ENCODE data around the gene VCL.

Gene VCL

GRCh38 chr10:74079936-74080590 is 82.1 kb downstream of the VCL start:
- no peak for DNase-seq

GRCh38 chr10:74081192-74081803 is 83.4 kb downstream of the VCL start:
- no peak for DNase-seq

GRCh38 chr10:74081941-74082718 is 84.2 kb downstream of the VCL start:
- DNase-seq = no peak

GRCh38 chr10:74083304-74083703 is 85.4 kb downstream of the VCL start:
- no peak for DNase-seq

GRCh38 chr10:74084955-74085354 is 87.0 kb downstream of the VCL start:
- no peak for DNase-seq

- no peak for DNase-seq
Measured at GRCh38 chr10:74086317-74086716, 88.4 kb downstream of the VCL start.

- DNase-seq = no peak
Measured at GRCh38 chr10:74088722-74089121, 90.8 kb downstream of the VCL start.

GRCh38 chr10:74092372-74092771 is 94.5 kb downstream of the VCL start:
- DNase-seq = no peak

GRCh38 chr10:74093530-74094164 is 95.7 kb downstream of the VCL start:
- no peak for DNase-seq

- DNase-seq = no peak
Measured at GRCh38 chr10:74094231-74094630, 96.3 kb downstream of the VCL start.

GRCh38 chr10:74096777-74097176 is 98.9 kb downstream of the VCL start:
- no peak for DNase-seq

GRCh38 chr10:74097776-74098175 is 99.9 kb downstream of the VCL start:
- no peak for DNase-seq

GRCh38 chr10:74099420-74099819 is 101.5 kb downstream of the VCL start:
- DNase-seq = no peak

GRCh38 chr10:74099836-74100235 is 101.9 kb downstream of the VCL start:
- no peak for DNase-seq

GRCh38 chr10:74103560-74104258 is 105.8 kb downstream of the VCL start:
- no peak for DNase-seq

- DNase-seq = no peak
Measured at GRCh38 chr10:74104480-74104879, 106.6 kb downstream of the VCL start.

GRCh38 chr10:74104996-74105395 is 107.1 kb downstream of the VCL start:
- no peak for DNase-seq

- no peak for DNase-seq
Measured at GRCh38 chr10:74107391-74107790, 109.5 kb downstream of the VCL start.

GRCh38 chr10:74109452-74109851 is 111.5 kb downstream of the VCL start:
- no peak for DNase-seq

- no peak for DNase-seq
Measured at GRCh38 chr10:74110120-74110519, 112.2 kb downstream of the VCL start.

- DNase-seq = no peak
Measured at GRCh38 chr10:74111799-74112198, 113.9 kb downstream of the VCL start.

GRCh38 chr10:74113546-74113945 is 115.6 kb downstream of the VCL start:
- DNase-seq = no peak

GRCh38 chr10:74114041-74114448 is 116.1 kb downstream of the VCL start:
- no peak for DNase-seq
